Endothelial cell of umbilical vein (primary cell): Measurements from ENCODE around the gene XXYLT1. TPM values are rescaled to one million over a fixed set of nuclear protein-coding genes. Genes with fewer than 3 reads are reported as not detected.

Experiments used
- BruUV-seq: library from RNA; stranded (reverse); fragments of 400-500 nt; replicated peaks from 2 replicates; lab custom pipeline; 2021; lab: Mats Ljungman, UMichigan
- CTCF ChIA-PET: fragments of 300-600, 350-600 bp; sonication (Branson Sonifier 250); formaldehyde crosslinking; loops from one replicate; lab custom pipeline; 2021; ENCODE audit warnings: antibody characterized with exemption, inconsistent platforms; lab: Charles Lee
- POLR2A ChIA-PET: fragments of 300-600, 350-600 bp; sonication (Branson Sonifier 250); formaldehyde crosslinking; loops from one replicate; lab custom pipeline; 2021; ENCODE audit warnings: antibody characterized with exemption, inconsistent platforms; lab: Charles Lee
- DNase-seq: peaks from one replicate; pipeline ENCODE4 v3.0.0-alpha.2; 2011; ENCODE audit warnings: low read depth, low spot score
- FAIRE-seq: peaks from 2 replicates; lab custom pipeline; 2011; peaks lifted over from hg19 to GRCh38; lab: Jason Lieb, UNC
- H2AFZ ChIP-seq: 2 replicates; pipeline ENCODE4 v1.6.0; 2012; ENCODE audit warnings: low read depth, low read length, control low read depth, inconsistent platforms
- H3K27ac ChIP-seq: 2 replicates; pipeline ENCODE4 v1.5.1; 2011; ENCODE audit warnings: low read depth, mild to moderate bottlenecking, control low read depth, low read length, moderate library complexity; ENCODE audit not compliant: insufficient read depth
- H3K27me3 ChIP-seq, 2 experiments: 2 replicates each; pipeline versions ENCODE4 v1.6.0 to v1.6.1; 2011; ENCODE audit warnings: low read length in 2 of 2, mixed read lengths in 1 of 2; ENCODE audit not compliant: control insufficient read depth in 2 of 2, insufficient read depth in 2 of 2
- H3K36me3 ChIP-seq, 2 experiments: 2 replicates in 1 of 2; 3 replicates in 1 of 2; pipeline ENCODE4 v1.5.1; 2011; ENCODE audit warnings: low read length in 2 of 2, mild to moderate bottlenecking in 1 of 2, moderate library complexity in 1 of 2; ENCODE audit not compliant: control insufficient read depth in 2 of 2, insufficient read depth in 2 of 2; ENCODE audit errors: extremely low read depth in 1 of 2
- H3K4me1 ChIP-seq: 3 replicates; pipeline ENCODE4 v1.5.1; 2011; ENCODE audit warnings: mild to moderate bottlenecking, low read length; ENCODE audit not compliant: control insufficient read depth, insufficient read depth; ENCODE audit errors: extremely low read depth
- H3K4me2 ChIP-seq: 2 replicates; pipeline ENCODE4 v1.6.1; 2011; ENCODE audit warnings: low read length, control low read depth, mixed read lengths; ENCODE audit not compliant: insufficient read depth
- H3K4me3 ChIP-seq, 3 experiments: fragments of 200-600 bp in 1 of 3; sonication (generic), shearing (Covaris generic) in 1 of 3; replicated peaks in 1 of 3; 2 replicates each; pipeline ENCODE4 v1.5.1; 2011 to 2016; ENCODE audit warnings: control low read depth in 3 of 3, low read length in 3 of 3, mild to moderate bottlenecking in 2 of 3, inconsistent platforms in 1 of 3, low read depth in 1 of 3, moderate library complexity in 1 of 3; ENCODE audit not compliant: insufficient read depth in 1 of 3
- H3K79me2 ChIP-seq: 2 replicates; pipeline ENCODE4 v1.6.0; 2012; ENCODE audit warnings: low read length, inconsistent platforms; ENCODE audit not compliant: control insufficient read depth, insufficient read depth
- H3K9ac ChIP-seq: replicated peaks from 2 replicates; pipeline ENCODE3; 2011; ENCODE audit warnings: low read length, control low read depth; ENCODE audit not compliant: insufficient read depth; ENCODE audit errors: extremely low read depth
- H3K9me1 ChIP-seq: replicated peaks from 3 replicates; pipeline ENCODE4 v1.6.0; 2011; ENCODE audit warnings: mild to moderate bottlenecking, low read length; ENCODE audit not compliant: control insufficient read depth, insufficient read depth; ENCODE audit errors: extremely low read depth
- H3K9me3 ChIP-seq: replicated peaks from 2 replicates; pipeline ENCODE4 v1.5.1; 2012; ENCODE audit warnings: low read length, inconsistent platforms; ENCODE audit not compliant: control insufficient read depth, insufficient read depth
- H4K20me1 ChIP-seq: replicated peaks from 2 replicates; pipeline ENCODE3; 2011; ENCODE audit warnings: mild to moderate bottlenecking, low read length; ENCODE audit not compliant: control insufficient read depth, insufficient read depth; ENCODE audit errors: extremely low read depth
- EZH2 ChIP-seq: IDR thresholded peaks from 2 replicates; pipeline ENCODE4 v1.6.1; 2012; ENCODE audit warnings: borderline replicate concordance, low read depth, mild to moderate bottlenecking, moderate library complexity, low read length, inconsistent platforms; ENCODE audit not compliant: severe bottlenecking
- FOS ChIP-seq: IDR thresholded peaks from 2 replicates; pipeline ENCODE4 v1.6.1; 2011; ENCODE audit warnings: mild to moderate bottlenecking, low read length, moderate library complexity, borderline replicate concordance; ENCODE audit not compliant: insufficient read depth
- GATA2 ChIP-seq: IDR thresholded peaks from 2 replicates; pipeline ENCODE4 v1.7.0; 2011; ENCODE audit warnings: low read depth, mild to moderate bottlenecking, moderate library complexity, mixed read lengths, low read length; ENCODE audit not compliant: insufficient read length, insufficient read depth
- JUN ChIP-seq: IDR thresholded peaks from 2 replicates; pipeline ENCODE4 v1.6.1; 2011; ENCODE audit warnings: borderline replicate concordance, low read depth; ENCODE audit not compliant: insufficient read length, insufficient read depth
- MYC ChIP-seq: IDR thresholded peaks from one replicate; pipeline ENCODE4 v1.6.1; 2011; ENCODE audit warnings: mild to moderate bottlenecking, low read depth, low read length
- POLR2A ChIP-seq: IDR thresholded peaks from 2 replicates; pipeline ENCODE4 v1.6.1; 2012; ENCODE audit warnings: low read depth, mild to moderate bottlenecking, control low read depth, low read length
- POLR2AphosphoS5 ChIP-seq: IDR thresholded peaks from 2 replicates; pipeline ENCODE4 v1.6.1; 2012; ENCODE audit warnings: low read depth, mild to moderate bottlenecking, control low read depth, low read length, moderate library complexity; ENCODE audit not compliant: insufficient read depth
- dilution Hi-C: fragments of 300-500 bp; cut with MboI; formaldehyde crosslinking; loops from one replicate; pipeline ENCODE4 v1.15.0; 2019; ENCODE audit warnings: low sequenced_read_pairs; ENCODE audit not compliant: extremely low pct_ligation_motif_present
- intact Hi-C: fragments of 100-400 bp; cut with micrococcal nuclease; formaldehyde crosslinking; loops from one replicate; pipeline ENCODE4 v1.10.0; 2022
- polyA plus RNA-seq, 4 experiments: library from polyadenylated mRNA; depleted of rRNA in 3 of 4; stranded (reverse) in 3 of 4; unstranded in 1 of 4; fragments of >200 nt; gene quantifications; 2 replicates each; pipeline versions ENCODE4 v1.2.1 to v1.2.3, GENCODE V29; 2011 to 2012; ENCODE audit warnings: missing spikeins in 1 of 4
- total RNA-seq: library from RNA; stranded (reverse); gene quantifications from 2 replicates; pipeline ENCODE4 v1.2.3, GENCODE V29; 2021
- TF ChIP-seq, protein P1 (sequence below), 2 donors: IDR thresholded peaks; 1 replicate in 1 of 2; 2 replicates in 1 of 2; pipeline ENCODE4 v1.5.1; 2011; ENCODE audit warnings: low read length in 2 of 2, mild to moderate bottlenecking in 2 of 2, moderate library complexity in 2 of 2, control low read depth in 1 of 2, inconsistent platforms in 1 of 2, low read depth in 1 of 2; ENCODE audit not compliant: insufficient read depth in 1 of 2; ENCODE audit errors: extremely low read depth in 1 of 2
- TF ChIP-seq, protein P2 (sequence below): IDR thresholded peaks from 2 replicates; pipeline ENCODE4 v1.6.1; 2011; ENCODE audit not compliant: insufficient read depth, insufficient read length

XXYLT1 gene
- total and polyA plus RNA-seq, 2 donors (not counting 3 experiments of a cell fraction or from before 2014, with no cell fraction given): 54.4 to 78.1 TPM

DNA sequence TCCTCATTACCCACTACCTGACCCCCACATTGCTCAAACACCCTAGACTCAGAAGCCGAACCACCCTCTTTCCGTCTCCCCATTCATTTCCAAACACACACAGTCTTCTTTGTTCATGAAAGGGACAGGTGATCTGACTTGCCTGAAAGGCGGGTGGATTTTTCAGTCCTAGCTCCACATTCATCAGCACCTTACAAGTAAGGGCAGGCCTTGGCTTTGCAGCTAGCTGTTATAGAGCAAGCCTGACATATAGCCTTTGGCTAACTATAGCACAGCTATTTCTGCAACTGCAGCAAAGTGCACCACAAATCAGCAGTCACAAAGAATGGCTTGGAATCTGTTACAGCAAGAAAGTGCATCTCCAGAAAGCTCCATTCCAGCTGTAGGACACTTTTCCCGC, 139.8 kb downstream of the XXYLT1 start:
- ChIA-PET POLR2A (no interaction called here), CTCF (interaction anchor here (1.3 kb wide), 1 partner anchor 449 kb away, joined by 4 read pairs; no protein-coding TSS in a partner anchor)
- no peak for DNase-seq
- no peak overlapping the region for H3K4me2 ChIP-seq
- H3K9me3 ChIP-seq: no peaks in the 10 kb centered on the region
- dilution Hi-C loops: no loop called here
- TF ChIP-seq GATA2 (no peak), POLR2AphosphoS5 (no peak), JUN (no peak), POLR2A (no peak), MYC (no peak), EZH2 (no peak), FOS (no peak)
- TF ChIP-seq, protein P1, sequence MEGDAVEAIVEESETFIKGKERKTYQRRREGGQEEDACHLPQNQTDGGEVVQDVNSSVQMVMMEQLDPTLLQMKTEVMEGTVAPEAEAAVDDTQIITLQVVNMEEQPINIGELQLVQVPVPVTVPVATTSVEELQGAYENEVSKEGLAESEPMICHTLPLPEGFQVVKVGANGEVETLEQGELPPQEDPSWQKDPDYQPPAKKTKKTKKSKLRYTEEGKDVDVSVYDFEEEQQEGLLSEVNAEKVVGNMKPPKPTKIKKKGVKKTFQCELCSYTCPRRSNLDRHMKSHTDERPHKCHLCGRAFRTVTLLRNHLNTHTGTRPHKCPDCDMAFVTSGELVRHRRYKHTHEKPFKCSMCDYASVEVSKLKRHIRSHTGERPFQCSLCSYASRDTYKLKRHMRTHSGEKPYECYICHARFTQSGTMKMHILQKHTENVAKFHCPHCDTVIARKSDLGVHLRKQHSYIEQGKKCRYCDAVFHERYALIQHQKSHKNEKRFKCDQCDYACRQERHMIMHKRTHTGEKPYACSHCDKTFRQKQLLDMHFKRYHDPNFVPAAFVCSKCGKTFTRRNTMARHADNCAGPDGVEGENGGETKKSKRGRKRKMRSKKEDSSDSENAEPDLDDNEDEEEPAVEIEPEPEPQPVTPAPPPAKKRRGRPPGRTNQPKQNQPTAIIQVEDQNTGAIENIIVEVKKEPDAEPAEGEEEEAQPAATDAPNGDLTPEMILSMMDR (IDR thresholded peaks at IDR 0.05; ENCODE audit: extremely low read depth in 1 of 2, insufficient read depth in 1 of 2, low read depth in 1 of 2, low read length in 2 of 2): no peak
- TF ChIP-seq, protein P2, sequence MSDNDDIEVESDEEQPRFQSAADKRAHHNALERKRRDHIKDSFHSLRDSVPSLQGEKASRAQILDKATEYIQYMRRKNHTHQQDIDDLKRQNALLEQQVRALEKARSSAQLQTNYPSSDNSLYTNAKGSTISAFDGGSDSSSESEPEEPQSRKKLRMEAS: no peak
- no peaks in the 10 kb centered on the region for H3K36me3 ChIP-seq
- H4K20me1 ChIP-seq: no peaks in the 10 kb centered on the region
- no peak overlapping the region for H3K4me3 ChIP-seq
- intact Hi-C loops: no loop called here
- peaks cover 13% of the 10 kb centered on the region for H3K4me1 ChIP-seq
- no TSS peak for BruUV-seq
- no peaks in the 10 kb centered on the region for H3K79me2 ChIP-seq
- no peak overlapping the region for H3K27ac ChIP-seq
- no peaks in the 10 kb centered on the region for H3K27me3 ChIP-seq
- no peaks in the 10 kb centered on the region for H3K9me1 ChIP-seq
- no peak overlapping the region for H2AFZ ChIP-seq
- no peak overlapping the region for H3K9ac ChIP-seq
- no peak for FAIRE-seq
